Ovary (tissue), 9 donors: Measurements from ENCODE around the gene CACNA1C. TPM values are rescaled to one million over a fixed set of nuclear protein-coding genes. Genes with fewer than 3 reads are reported as not detected.

Experiments
- DNase-seq, 5 donors: peaks; one replicate each; pipeline ENCODE4 v3.0.0-alpha.2; 2019 to 2020
- H3K27ac ChIP-seq, 2 donors: fragments of 200-600 bp; one replicate each; pipeline versions ENCODE4 v1.5.1 to v1.8.0; 2019 to 2022
- H3K27me3 ChIP-seq: fragments of 200-600 bp; one replicate; pipeline ENCODE4 v1.8.0; 2022
- H3K36me3 ChIP-seq: fragments of 200-600 bp; sonication (generic); one replicate; pipeline ENCODE4 v1.5.1; 2019
- H3K4me1 ChIP-seq: one replicate; pipeline ENCODE4 v1.8.1; 2013; ENCODE audit warnings: mild to moderate bottlenecking, moderate library complexity; ENCODE audit not compliant: insufficient read depth
- H3K4me3 ChIP-seq: fragments of 200-600 bp; sonication (generic); one replicate; pipeline ENCODE4 v1.5.1; 2017
- H3K9me3 ChIP-seq, 2 donors: fragments of 200-600 bp in 1 of 2; sonication (generic) in 1 of 2; one replicate each; pipeline versions ENCODE4 v1.5.1 to v1.8.1; 2013 to 2019; ENCODE audit warnings: mild to moderate bottlenecking in 1 of 2, moderate library complexity in 1 of 2
- EP300 ChIP-seq: sonication (generic); formaldehyde crosslinking; IDR thresholded peaks from one replicate; pipeline ENCODE4 v1.6.1; 2017; ENCODE audit warnings: antibody characterized with exemption
- POLR2A ChIP-seq: fragments of 450-650 bp; IDR thresholded peaks from one replicate; pipeline ENCODE4 v1.6.1; 2017; ENCODE audit warnings: antibody characterized with exemption, mild to moderate bottlenecking, moderate library complexity
- WGBS, 3 donors: extraction: QIAGEN DNeasy Blood & Tissue Kit in 1 of 3; methylation state at CpG; one replicate each; pipeline versions ENCODE4 v1.1.5 to v1.1.7; 2013 to 2017; 5-methylcytosine and 5-hydroxymethylcytosine counted together
- intact Hi-C, 4 donors: fragments of 100-400 bp; cut with DNase I; formaldehyde crosslinking; loops; one replicate each; pipeline versions ENCODE4 v1.11.0 to v1.15.1; 2022 to 2023
- polyA plus RNA-seq, 2 donors: library from polyadenylated mRNA; stranded (reverse); fragments of 200-250 nt in 1 of 2; fragments of 350-450 nt in 1 of 2; fragmentation: Illumina TruSeq in 1 of 2; extraction: RNeasy Lipid Tissue Mini Kit (QIAGEN cat#74804) in 1 of 2; gene quantifications; one replicate each; pipeline ENCODE4 v1.2.3, GENCODE V29; 2013 to 2014
- total RNA-seq, 7 donors: library from RNA; depleted of rRNA in 2 of 7; stranded (reverse); fragments of >200 nt in 2 of 7; fragmentation: NEBNext Ultra II Directional in 3 of 7; extraction: Animal tissue kit (Norgen Biotek cat#: 25700) in 3 of 7; gene quantifications; one replicate each; pipeline versions ENCODE4 v1.1.0 to v1.2.4, GENCODE V29; 2016 to 2023
- TF ChIP-seq, protein P1 (sequence below), 3 donors: fragments of 450-650 bp in 2 of 3; fragments of 200-600 bp in 1 of 3; IDR thresholded peaks; one replicate each; pipeline versions ENCODE4 v1.5.1 to v1.8.0; 2016 to 2022; ENCODE audit warnings: antibody characterized with exemption in 3 of 3, mild to moderate bottlenecking in 1 of 3
- donor health status: DM: no; HTN: no; CAD: no; lungs with moderate emphysema.
- donor health status: DM: no; HTN: no; CAD: no.
- donor health status: Bipolar disorder and iron deficiency.
- donor health status: DM: yes; HTN: yes; CAD: no.
- donor health status: DM: no; HTN: no; CAD: no.
- donor health status: DM: yes; HTN: yes; CAD: no.

CACNA1C gene
- total and polyA plus RNA-seq, 9 donors, result 2.2 to 8.3 (median 3.7) TPM

DNA sequence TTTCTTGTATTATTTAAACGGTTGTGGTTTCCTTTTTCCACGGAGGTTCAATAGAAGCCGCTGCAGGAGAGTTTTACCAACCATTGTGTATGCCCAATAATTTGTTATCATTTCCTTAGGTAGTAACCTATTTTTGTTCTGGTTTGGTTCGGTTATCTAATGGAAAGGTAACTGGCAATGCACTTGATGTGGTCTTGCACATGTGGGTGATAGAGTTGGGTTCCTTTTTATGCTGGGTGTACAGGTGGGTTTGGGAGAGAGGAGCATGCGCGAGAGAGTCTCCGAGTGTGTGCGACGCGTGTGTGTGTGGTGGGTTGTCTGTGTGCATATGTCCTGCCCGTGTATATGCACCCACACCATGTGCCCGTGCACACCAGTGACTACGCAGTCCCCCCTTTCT lies 639.3 kb downstream of the CACNA1C start:
- Histone ChIP-seq H3K9me3 (peaks cover 0 to 2% of the 10 kb centered on the region in 2 donors), H3K36me3 (no peaks in the 10 kb centered on the region), H3K4me3 (peak overlapping the region; percentile 6), H3K27me3 (no peaks in the 10 kb centered on the region), H3K27ac (no peak overlapping the region), H3K4me1 (peaks cover 6% of the 10 kb centered on the region)
- 55 to 70% (median 69%) methylated on average over 13 of the region's 13 CpGs for WGBS, 3 donors
- TF ChIP-seq, protein P1, sequence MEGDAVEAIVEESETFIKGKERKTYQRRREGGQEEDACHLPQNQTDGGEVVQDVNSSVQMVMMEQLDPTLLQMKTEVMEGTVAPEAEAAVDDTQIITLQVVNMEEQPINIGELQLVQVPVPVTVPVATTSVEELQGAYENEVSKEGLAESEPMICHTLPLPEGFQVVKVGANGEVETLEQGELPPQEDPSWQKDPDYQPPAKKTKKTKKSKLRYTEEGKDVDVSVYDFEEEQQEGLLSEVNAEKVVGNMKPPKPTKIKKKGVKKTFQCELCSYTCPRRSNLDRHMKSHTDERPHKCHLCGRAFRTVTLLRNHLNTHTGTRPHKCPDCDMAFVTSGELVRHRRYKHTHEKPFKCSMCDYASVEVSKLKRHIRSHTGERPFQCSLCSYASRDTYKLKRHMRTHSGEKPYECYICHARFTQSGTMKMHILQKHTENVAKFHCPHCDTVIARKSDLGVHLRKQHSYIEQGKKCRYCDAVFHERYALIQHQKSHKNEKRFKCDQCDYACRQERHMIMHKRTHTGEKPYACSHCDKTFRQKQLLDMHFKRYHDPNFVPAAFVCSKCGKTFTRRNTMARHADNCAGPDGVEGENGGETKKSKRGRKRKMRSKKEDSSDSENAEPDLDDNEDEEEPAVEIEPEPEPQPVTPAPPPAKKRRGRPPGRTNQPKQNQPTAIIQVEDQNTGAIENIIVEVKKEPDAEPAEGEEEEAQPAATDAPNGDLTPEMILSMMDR (IDR thresholded peaks at IDR 0.05), result no peak
- TF ChIP-seq POLR2A (no peak), EP300 (no peak)
- no peak for DNase-seq
- intact Hi-C loops, result no loop called here

GRCh38 chr12:2693244-2693860 lies 640.6 kb downstream of the CACNA1C start:
- H3K36me3 ChIP-seq, result no peaks in the 10 kb centered on the region
- H3K9me3 ChIP-seq, result peaks cover 0 to 3% of the 10 kb centered on the region in 2 donors
- H3K4me3 ChIP-seq, result no peak overlapping the region
- peaks cover 6% of the 10 kb centered on the region for H3K4me1 ChIP-seq
- no peak for DNase-seq
- no peak for TF ChIP-seq EP300
- no peak for TF ChIP-seq POLR2A
- TF ChIP-seq, protein P1 (IDR thresholded peaks at IDR 0.05), result no peak
- no peak overlapping the region for H3K27ac ChIP-seq
- 26 to 40% (median 34%) methylated on average over 10 of the region's 10 CpGs for WGBS, 3 donors
- no peaks in the 10 kb centered on the region for H3K27me3 ChIP-seq
- intact Hi-C loops, result no loop called here

GRCh38 chr12:2693980-2694610 lies 641.3 kb downstream of the CACNA1C start:
- WGBS, 3 donors, result 87 to 96% (median 93%) methylated on average over 3 of the region's 3 CpGs
- DNase-seq, result no peak
- no peaks in the 10 kb centered on the region for H3K36me3 ChIP-seq
- no peak overlapping the region for H3K27ac ChIP-seq
- no peak overlapping the region for H3K4me3 ChIP-seq
- intact Hi-C loops, result no loop called here
- peaks cover 6% of the 10 kb centered on the region for H3K4me1 ChIP-seq
- no peaks in the 10 kb centered on the region for H3K27me3 ChIP-seq
- TF ChIP-seq EP300 (no peak), POLR2A (no peak)
- TF ChIP-seq, protein P1 (IDR thresholded peaks at IDR 0.05), result no peak
- H3K9me3 ChIP-seq, result peaks cover 0 to 3% of the 10 kb centered on the region in 2 donors

GRCh38 chr12:2696136-2696535 lies 643.3 kb downstream of the CACNA1C start:
- H3K27ac ChIP-seq, result no peak overlapping the region
- H3K4me3 ChIP-seq, result no peak overlapping the region
- intact Hi-C loops, result no loop called here
- no peaks in the 10 kb centered on the region for H3K36me3 ChIP-seq
- DNase-seq, result no peak
- TF ChIP-seq EP300, result no peak
- no peak for TF ChIP-seq POLR2A
- TF ChIP-seq, protein P1 (IDR thresholded peaks at IDR 0.05), result no peak
- no peaks in the 10 kb centered on the region for H3K27me3 ChIP-seq
- H3K9me3 ChIP-seq, result peaks cover 0 to 3% of the 10 kb centered on the region in 2 donors
- WGBS, 3 donors, result 56 to 71% (median 59%) methylated on average over 2 of the region's 2 CpGs
- H3K4me1 ChIP-seq, result peaks cover 2% of the 10 kb centered on the region
